HG03103 (cell line): ENCODE measurements around the gene CFAP74.

Experiments
- ATAC-seq: cut with Tn5 transposase; IDR thresholded peaks from one replicate; pipeline ENCODE4 v1.9.1; 2021; ENCODE audit warnings: low read depth; ENCODE audit not compliant: unreplicated experiment

The CFAP74 gene

GRCh38 chr1:1929639-1930545, 73.7 kb downstream of the CFAP74 start:
- ATAC-seq: no peak

- no peak for ATAC-seq
Observed at GRCh38 chr1:1929102-1929638, 74.4 kb downstream of the CFAP74 start.

- no peak for ATAC-seq
Observed at GRCh38 chr1:1928231-1929101, 75.1 kb downstream of the CFAP74 start.

GRCh38 chr1:1927751-1928150, 75.8 kb downstream of the CFAP74 start:
- ATAC-seq: no peak

GRCh38 chr1:1926886-1927660, 76.5 kb downstream of the CFAP74 start:
- ATAC-seq: no peak

- ATAC-seq: no peak
Observed at GRCh38 chr1:1926346-1926811, 77.2 kb downstream of the CFAP74 start.

GRCh38 chr1:1925437-1926345, 77.9 kb downstream of the CFAP74 start:
- ATAC-seq: no peak

- no peak for ATAC-seq
Observed at GRCh38 chr1:1924849-1925248, 78.7 kb downstream of the CFAP74 start.

- ATAC-seq: no peak
Observed at GRCh38 chr1:1924386-1924785, 79.2 kb downstream of the CFAP74 start.

- no peak for ATAC-seq
Observed at GRCh38 chr1:1922956-1923833, 80.4 kb downstream of the CFAP74 start.

- no peak for ATAC-seq
Observed at GRCh38 chr1:1922702-1922955, 81.0 kb downstream of the CFAP74 start.

GRCh38 chr1:1921901-1922701, 81.5 kb downstream of the CFAP74 start:
- ATAC-seq: no peak

GRCh38 chr1:1921459-1921862, 82.1 kb downstream of the CFAP74 start:
- no peak for ATAC-seq

- ATAC-seq: no peak
Observed at GRCh38 chr1:1920608-1921458, 82.8 kb downstream of the CFAP74 start.

GRCh38 chr1:1920057-1920607, 83.5 kb downstream of the CFAP74 start:
- ATAC-seq: no peak

GRCh38 chr1:1919304-1920056, 84.1 kb downstream of the CFAP74 start:
- peak; percentile 77 for ATAC-seq
